ENCODE results near the gene CD3D.

The CD3D gene

GRCh38 chr11:118353084-118353710, 10.7 kb upstream of the CD3D start:
- TF ChIP-seq, protein P1, sequence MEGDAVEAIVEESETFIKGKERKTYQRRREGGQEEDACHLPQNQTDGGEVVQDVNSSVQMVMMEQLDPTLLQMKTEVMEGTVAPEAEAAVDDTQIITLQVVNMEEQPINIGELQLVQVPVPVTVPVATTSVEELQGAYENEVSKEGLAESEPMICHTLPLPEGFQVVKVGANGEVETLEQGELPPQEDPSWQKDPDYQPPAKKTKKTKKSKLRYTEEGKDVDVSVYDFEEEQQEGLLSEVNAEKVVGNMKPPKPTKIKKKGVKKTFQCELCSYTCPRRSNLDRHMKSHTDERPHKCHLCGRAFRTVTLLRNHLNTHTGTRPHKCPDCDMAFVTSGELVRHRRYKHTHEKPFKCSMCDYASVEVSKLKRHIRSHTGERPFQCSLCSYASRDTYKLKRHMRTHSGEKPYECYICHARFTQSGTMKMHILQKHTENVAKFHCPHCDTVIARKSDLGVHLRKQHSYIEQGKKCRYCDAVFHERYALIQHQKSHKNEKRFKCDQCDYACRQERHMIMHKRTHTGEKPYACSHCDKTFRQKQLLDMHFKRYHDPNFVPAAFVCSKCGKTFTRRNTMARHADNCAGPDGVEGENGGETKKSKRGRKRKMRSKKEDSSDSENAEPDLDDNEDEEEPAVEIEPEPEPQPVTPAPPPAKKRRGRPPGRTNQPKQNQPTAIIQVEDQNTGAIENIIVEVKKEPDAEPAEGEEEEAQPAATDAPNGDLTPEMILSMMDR (conservative IDR thresholded peaks at IDR 0.05; ENCODE audit: low read length): peak; percentile 64
- H3K4me3 ChIP-seq (ENCODE audit: low read length): no peak overlapping the region
- peak; percentile 16 for DNase-seq (ENCODE audit: low read depth)

DNA sequence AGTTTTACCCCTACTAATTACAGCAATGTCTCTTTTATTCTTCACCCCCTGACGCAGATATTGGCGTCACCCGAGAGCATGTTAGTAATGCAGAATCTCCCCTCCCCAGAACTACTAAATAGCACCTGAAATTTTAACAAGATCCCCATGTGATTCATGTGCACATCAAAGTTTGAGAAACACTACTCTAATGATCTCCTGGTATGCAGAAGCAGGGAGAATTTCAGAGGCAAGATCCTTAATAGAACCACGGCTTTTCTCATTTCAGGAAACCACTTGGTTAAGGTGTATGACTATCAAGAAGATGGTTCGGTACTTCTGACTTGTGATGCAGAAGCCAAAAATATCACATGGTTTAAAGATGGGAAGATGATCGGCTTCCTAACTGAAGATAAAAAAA, 7.0 kb upstream of the CD3D start:
- no peak overlapping the region for H3K4me3 ChIP-seq (ENCODE audit: low read length)
- no peak for DNase-seq (ENCODE audit: low read depth)
- TF ChIP-seq, protein P1 (conservative IDR thresholded peaks at IDR 0.05; ENCODE audit: low read length): no peak

DNA sequence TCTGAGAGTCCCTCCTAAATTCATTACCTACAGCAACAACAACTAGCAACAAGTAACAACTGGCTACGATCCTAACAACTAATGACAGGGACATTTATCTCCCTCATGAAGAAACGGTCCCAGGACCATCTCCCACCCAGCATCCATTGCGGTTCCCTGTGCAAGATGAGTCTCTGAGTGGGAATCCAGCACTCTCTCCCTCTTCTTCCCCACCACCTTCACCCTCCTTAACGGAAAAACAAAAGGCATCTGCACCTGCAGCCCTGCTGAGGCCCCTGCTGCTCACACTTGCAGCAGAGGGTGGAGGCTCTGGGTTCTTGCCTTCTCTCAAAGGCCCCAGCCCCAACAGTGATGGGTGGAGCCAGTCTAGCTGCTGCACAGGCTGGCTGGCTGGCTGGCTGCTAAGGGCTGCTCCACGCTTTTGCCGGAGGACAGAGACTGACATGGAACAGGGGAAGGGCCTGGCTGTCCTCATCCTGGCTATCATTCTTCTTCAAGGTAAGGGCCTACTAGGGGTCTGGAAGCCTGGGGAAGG, 1.5 kb upstream of the CD3D start, which contains the start of gene CD3G:
TSS of gene CD3G (plus strand) at position 364 of the 535 bp plus-strand sequence. CDS start at position 444, 80 bp downstream.
- H3K4me3 ChIP-seq (ENCODE audit: low read length): no peak within 1 kb of the TSS
- TF ChIP-seq, protein P1 (conservative IDR thresholded peaks at IDR 0.05; ENCODE audit: low read length): no peak
- no peak for DNase-seq (ENCODE audit: low read depth)

DNA sequence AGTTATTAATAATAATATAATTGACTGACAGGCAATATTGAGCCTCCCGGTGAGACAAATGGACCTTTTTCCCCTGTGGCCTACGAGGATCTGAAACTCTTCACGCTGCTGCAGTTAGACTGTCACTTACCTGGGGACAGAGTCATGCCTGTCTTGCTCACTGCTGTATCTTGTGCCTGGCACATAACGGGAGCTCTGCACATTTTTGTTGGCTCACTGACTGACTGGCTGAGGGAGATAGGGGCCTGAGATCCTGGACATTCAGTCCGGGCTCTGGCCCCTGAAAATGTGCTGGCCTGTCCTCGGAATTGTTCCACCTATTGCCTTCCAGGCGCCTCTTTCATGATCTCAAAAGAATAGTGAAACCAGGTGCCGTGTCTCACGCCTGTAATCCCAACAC, 743 bp upstream of the CD3D start:
- DNase-seq (ENCODE audit: low read depth): no peak
- no peak overlapping the region for H3K4me3 ChIP-seq (ENCODE audit: low read length)
- TF ChIP-seq, protein P1 (conservative IDR thresholded peaks at IDR 0.05; ENCODE audit: low read length): no peak

DNA sequence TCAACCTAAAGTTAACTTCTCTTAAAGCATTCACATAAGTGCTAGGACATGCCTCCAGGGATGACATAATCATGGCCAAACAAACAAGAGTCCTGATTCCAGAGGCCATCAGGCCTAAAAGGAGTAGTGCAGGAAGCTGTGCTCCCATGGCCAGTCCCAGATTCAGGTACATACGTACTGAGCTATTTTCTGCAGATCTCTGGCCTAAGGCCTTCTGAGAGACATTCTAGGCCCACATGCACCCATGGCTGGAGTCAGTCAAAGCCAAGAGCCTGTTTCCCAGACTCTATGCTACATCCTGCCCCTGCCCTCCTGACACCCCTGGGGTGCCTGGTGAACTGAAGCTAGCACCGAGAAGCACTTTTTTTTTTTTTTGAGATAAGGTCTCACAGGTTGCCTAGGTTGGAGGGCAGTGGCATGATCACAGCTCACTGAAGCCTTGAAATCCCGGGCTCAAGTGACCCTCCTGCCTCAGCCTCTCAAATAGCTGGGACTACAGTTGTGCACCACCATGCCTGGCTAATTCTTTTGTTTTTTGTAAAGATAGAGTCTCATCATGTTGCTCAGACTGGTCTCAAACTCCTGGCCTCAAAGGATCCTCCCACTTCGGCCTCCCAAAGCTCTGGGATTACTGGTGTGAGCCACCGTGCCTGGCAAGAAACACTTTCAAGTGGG, 553 bp downstream of the CD3D start:
- TF ChIP-seq, protein P1 (conservative IDR thresholded peaks at IDR 0.05; ENCODE audit: low read length): no peak
- no peak for DNase-seq (ENCODE audit: low read depth)
- H3K4me3 ChIP-seq (ENCODE audit: low read length): no peak overlapping the region

- no peak overlapping the region for H3K4me3 ChIP-seq (ENCODE audit: low read length)
- TF ChIP-seq, protein P1 (conservative IDR thresholded peaks at IDR 0.05; ENCODE audit: low read length): no peak
- no peak for DNase-seq (ENCODE audit: low read depth)
Observed at GRCh38 chr11:118341261-118341660, 1.2 kb downstream of the CD3D start.

- TF ChIP-seq, protein P1 (conservative IDR thresholded peaks at IDR 0.05; ENCODE audit: low read length): no peak
- H3K4me3 ChIP-seq (ENCODE audit: low read length): no peak overlapping the region
- no peak for DNase-seq (ENCODE audit: low read depth)
Observed at GRCh38 chr11:118340449-118340848, 2.1 kb downstream of the CD3D start.
